DMS53 treated with DMSO at 0.1 percent for 48 hours (cell line): ENCODE results near the gene MRPL18.
"Not testable (repeated sequence)": the region's sequence is repeated elsewhere in the genome, so short reads cannot be mapped to it uniquely, and the experiment has no call there.

Experiments used
- DNase-seq: peaks from one replicate; lab custom pipeline; 2025; ENCODE audit not compliant: unreplicated experiment; lab: John Stamatoyannopoulos, UW

MRPL18 gene

DNA sequence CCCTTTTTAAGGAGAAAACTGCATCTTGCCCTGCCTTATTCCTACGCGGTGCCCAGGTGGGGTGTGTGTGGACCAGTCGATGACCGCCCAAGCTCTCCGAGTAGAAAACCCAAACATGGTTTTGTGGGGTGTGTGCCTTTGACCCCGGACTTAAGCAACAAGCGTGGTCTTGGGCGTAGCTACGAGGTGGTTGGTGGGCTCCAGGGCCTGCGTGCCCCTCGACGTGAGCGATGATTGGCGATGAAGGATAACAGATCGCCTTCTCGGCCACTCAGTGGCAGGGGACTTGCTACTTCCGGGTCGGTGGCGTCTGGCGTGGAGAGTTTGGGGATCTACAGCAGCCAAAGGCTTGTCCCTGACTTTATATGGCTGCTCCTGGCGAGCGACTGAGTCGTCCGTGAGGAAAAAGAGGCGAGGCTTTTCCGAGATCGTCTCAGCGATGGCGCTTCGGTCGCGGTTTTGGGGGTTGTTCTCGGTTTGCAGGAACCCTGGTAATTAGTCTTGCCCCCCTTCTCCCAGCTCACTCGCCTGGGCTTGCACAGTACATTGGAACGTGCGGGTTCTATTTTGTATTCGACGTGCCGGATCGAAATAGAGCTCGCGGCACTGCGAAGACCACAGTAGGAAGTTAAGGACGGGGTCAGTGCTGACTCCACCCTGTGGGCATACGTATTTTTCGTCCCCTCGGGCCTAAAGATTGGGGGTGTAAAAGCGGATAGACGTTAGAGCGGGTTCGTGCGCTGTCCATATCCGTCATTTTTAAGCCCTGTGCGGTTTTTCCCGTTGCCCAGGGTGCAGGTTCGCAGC is at the start of gene MRPL18:
Gene MRPL18 (plus strand): TSS at position 319 of the 807 bp plus-strand sequence. CDS start 121 bp downstream, at position 440.
- DNase-seq = peak; percentile 83

DNA sequence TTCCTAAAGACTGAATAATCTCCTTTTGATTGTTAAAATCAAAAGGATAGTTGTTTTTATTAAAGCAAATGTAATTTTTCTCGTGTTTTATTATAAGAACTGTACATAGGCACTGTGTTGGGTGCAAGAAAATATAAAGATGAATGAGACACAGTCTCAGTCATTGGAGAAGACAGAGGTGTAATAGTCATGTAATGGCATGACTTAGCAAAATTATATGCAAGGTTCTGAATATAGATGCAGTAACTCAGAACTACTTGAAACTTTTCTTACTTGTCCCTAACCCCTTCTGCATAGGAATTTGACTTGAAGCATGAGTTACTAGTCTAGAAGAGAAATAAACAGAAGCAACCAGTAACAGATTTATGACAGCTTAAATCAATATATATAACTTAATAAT is 48.1 kb upstream of the MRPL18 start:
- no peak for DNase-seq

DNA sequence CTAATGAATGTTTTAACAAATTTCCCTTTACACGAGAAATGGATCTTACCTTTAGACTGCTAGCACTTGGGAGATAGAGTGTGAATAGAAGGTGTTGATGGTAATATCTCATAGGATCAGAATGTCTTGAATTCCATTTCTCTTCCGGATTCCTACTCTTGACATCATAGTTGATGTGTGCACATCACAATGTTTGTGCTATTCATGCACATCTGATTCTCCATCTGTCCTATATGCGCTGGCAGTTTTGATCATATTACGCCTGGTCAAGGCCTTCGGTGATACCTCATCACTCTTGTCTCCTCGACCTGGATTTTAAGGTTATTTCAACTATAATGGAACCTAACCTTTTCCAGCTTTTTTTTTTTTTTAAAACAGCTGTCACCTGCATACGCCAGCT is 45.2 kb upstream of the MRPL18 start:
- DNase-seq = no peak

- DNase-seq = no peak
These were observed 43.5 kb upstream of the MRPL18 start for GRCh38 chr6:159746759-159747158.

GRCh38 chr6:159748127-159748526 is 42.1 kb upstream of the MRPL18 start:
- not testable (repeated sequence) for DNase-seq

GRCh38 chr6:159751448-159751847 is 38.8 kb upstream of the MRPL18 start:
- DNase-seq = no peak

DNA sequence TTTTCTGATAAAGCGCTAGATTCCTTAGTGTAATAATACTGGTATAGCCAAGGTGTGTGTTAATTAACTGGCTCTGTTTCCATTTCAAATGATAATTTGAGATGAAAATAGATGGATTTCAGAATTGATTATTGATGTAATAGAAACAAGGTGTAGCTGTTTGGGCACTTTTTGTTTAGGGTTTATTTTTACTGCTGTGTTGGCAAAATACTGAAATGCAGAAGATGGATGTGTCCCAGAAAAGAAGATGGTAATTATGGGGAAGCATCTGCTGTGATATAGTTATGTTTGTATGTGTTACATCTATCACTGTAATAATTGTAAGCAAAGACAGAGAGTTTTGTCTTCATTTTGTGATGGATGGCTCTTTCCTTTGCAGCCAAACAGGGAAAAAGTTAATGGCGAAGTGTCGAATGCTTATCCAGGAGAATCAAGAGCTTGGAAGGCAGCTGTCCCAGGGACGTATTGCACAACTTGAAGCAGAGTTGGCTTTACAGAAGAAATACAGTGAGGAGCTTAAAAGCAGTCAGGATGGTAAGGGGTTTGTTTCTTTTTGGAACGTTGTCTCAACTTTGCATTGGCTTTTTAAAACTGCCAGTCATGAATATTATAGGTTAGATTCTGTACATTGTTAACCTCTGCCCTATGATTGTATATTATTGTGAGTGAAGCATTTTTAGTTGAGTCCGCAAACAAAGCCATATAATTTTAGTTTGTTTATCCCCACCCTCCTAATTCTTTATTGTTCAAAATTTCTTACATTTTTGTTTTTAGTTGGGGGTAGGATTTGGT is 37.0 kb upstream of the MRPL18 start:
- no peak for DNase-seq

- DNase-seq = no peak
These were observed 35.9 kb upstream of the MRPL18 start for GRCh38 chr6:159754401-159754800.

DNA sequence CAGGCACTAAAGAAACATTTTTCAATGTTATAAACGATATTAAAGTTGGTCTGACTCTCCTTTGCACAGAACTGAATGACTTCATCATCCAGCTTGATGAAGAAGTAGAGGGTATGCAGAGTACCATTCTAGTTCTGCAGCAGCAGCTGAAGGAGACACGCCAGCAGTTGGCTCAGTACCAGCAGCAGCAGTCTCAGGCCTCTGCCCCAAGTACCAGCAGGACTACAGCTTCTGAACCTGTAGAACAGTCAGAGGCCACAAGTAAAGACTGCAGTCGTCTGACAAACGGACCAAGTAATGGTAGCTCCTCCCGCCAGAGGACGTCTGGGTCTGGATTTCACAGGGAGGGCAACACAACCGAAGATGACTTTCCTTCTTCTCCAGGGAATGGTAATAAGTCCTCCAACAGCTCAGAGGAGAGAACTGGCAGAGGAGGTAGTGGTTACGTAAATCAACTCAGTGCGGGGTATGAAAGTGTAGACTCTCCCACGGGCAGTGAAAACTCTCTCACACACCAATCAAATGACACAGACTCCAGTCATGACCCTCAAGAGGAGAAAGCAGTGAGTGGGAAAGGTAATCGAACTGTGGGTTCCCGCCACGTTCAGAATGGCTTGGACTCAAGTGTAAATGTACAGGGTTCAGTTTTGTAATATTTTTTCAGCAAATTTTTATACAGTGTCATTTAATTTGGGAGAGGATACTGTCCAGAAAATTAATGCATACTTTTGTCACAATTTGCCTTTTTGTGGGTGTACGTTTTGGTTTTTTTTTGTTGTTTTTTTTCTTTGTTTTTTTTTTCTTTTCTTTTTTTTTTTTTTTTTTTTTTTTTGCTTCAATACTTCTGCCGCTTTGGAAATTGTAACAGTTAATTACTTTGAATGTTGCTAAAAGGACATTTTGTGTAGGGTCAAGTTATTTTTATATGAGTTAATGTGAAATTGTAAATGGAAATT is 35.0 kb upstream of the MRPL18 start:
- DNase-seq = no peak

- DNase-seq = no peak
These were observed 33.8 kb upstream of the MRPL18 start for GRCh38 chr6:159756508-159756907.

DNA sequence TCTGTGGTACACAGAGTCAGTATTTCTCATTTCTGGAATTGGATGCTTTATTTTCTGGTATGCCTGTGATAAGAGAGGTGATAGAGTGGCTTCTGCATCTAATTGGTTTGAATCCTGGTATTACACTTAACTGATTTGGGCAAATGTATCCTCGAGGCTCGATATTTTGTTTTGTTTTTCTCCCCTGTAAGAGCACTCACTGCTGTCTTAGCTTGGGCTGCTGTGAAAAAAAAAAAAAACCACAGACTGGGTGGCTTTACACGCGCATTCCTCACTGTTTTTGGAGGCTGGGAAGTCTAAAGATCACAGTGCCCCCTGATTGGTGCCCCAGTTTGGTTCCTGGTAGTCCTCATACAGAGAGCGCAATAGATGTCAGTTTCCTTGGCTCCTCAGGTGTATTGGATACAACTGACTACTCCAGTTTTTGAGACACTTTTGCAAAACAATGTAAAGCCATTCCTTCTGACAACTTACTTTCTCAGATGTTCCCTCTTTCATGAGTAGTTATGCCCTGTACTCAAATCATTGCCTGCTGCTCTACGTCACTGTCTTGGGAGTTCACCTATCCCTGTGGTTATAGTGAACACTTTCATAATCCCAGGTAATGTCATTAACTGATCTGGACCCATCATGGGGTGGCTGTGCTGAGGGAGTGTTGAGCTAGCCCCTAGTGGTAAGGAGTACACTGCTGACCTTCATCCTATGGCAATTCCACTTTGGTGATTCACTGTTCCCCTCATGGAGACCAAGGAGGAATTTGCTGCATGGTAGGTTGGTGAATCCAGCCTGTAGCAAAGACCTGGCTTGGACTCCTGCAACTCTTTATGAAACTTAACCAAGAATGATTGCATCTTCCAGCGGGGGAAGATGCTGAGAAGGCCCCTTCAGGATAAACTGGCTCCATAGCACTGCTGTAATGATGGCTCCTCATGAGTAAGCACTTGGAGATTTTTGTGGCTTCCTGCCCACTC is 32.0 kb upstream of the MRPL18 start:
- no peak for DNase-seq

DNA sequence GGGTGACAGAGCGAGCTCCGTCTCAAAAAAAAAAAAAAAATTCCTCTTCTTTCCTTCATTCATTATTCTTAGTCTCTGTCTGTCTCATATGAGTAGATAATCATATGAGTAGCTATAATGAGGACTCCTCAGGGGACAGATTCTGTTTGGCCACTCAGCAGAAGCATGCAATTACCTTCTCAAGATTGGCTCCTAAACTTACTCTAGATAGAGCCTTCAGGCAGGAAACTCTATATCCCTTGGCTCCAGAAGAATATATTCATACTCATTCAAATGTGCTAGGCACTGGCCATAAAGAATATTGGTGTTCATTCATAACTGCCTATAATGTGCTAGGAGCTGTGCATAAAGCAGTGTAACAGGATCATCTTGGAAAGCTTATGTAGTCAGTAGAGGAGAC is 30.6 kb upstream of the MRPL18 start:
- no peak for DNase-seq

GRCh38 chr6:159760602-159761057 is 29.6 kb upstream of the MRPL18 start:
- DNase-seq = no peak

DNA sequence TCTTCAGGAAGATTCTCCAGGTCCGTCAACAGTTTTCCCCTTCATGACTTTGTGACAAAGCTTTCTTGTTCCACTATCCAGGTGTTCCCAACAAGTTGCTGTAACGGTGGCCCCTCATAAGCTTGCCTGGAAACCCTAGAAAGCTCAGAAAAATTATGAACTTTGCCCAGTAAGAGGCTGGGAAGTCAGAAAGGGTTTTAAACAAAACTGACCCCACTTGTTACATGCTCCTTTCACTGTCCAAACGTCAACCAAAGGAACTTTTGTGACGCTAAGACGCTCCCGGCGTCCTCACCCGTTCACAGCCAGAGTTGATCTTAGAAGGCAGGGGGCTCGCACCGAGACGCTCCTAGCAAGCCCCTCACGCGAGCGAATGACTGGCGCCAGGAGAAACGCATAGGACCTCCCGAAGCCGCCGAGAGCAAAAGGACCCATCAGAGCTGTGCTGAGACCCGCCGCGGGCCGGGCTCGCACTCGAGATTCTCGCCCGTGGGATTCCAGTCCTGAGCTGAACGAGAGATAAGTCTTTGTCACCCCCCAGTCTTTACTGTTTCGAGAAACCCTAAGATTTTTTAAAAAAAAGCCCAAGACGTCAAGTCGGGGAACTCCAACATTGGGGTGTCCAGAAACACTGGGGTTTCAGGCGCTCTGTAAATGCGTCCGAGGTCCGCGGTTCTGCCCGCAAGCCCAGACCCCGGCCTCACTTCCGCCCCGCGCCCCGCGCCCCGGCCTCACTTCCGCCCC is 29.0 kb upstream of the MRPL18 start:
- no peak for DNase-seq

DNA sequence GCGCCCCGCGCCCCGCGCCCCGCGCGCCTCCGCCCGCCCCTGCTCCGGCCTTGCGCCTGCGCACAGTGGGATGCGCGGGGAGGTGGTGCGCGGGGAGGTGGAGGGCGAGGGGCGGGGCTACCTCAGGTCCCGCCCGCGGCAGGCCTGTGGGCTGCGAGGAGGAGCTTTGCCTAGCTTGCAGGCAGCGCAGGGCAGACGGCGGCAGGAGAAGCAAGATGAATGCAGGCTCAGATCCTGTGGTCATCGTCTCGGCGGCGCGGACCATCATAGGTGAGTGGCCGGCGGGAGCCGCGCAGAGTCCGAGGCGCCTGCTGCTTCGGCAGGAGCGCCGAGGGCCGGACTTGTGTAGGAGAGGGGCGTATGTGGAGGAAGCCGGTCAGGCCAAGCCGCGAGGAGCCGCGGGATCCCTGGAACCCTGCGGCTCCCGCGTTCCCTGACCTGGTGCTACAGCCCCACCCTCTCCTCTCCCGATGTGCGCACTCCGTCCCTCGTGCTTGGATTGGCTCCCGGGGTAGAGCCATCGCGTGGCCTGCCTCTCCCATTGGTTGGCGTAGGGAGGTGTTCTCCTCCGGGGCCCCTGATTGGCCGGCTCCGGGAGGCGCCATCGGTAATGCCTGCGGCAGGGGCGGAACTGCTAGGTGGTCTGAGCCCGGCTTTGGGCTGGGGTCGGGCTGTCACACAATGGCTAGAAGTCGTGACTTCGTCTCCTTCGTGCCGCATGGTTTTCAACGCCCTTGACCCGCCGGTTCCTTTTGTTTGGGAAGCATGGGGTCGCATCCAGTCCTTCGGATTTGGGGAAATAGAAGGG is 28.2 kb upstream of the MRPL18 start, which contains the start of gene ACAT2:
Gene ACAT2 (plus strand): TSS at position 173 of the 808 bp plus-strand sequence. CDS start 43 bp downstream, at position 216.
- peak; percentile 89 for DNase-seq

GRCh38 chr6:159762681-159763293 is 27.5 kb upstream of the MRPL18 start:
- DNase-seq = no peak

DNA sequence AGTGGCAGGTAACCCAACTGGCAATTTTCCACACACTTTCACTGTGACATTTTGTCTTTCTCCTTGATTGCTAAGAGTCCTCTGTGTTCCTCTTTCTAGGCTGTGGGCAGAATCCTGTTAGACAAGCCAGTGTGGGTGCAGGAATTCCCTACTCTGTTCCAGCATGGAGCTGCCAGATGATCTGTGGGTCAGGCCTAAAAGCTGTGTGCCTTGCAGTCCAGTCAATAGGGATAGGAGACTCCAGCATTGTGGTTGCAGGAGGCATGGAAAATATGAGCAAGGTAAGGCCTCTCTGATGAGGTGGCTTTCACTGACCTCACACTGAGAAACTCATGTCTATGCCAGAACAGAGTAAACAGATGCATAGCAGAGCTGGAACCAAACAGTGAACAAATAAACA is 23.4 kb upstream of the MRPL18 start:
- no peak for DNase-seq

DNA sequence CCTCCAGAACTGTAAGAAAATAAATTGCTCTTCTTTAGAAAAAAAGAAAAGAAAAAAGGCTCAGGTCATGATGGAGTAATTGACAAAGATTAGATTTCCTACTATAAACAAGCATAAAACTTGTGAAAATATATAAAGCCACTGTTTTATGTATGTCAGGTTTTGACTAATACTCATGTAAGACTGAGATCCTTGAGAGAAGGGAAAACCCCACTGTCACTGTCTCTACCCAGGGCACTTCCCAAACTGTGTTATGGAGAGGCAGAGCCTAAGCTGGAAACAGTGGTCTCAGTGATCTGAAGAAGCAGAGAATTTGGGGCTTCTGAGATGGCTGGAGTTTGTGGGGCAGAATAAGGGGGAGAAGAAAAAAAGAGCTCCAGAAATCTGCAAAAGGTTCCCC is 20.8 kb upstream of the MRPL18 start:
- no peak for DNase-seq
